Measurements from ENCODE around the gene ZCCHC14. TPM values are rescaled to one million over a fixed set of nuclear protein-coding genes. Genes with fewer than 3 reads are reported as not detected.

Gene ZCCHC14
- total RNA-seq, 1 donor from 2014 or later, result 19.0 TPM

- H3K36me3 ChIP-seq (ENCODE audit: insufficient read depth, low read length), result no peaks in the 10 kb centered on the region
- H3K9ac ChIP-seq (ENCODE audit: low read length), result no peak overlapping the region
- no peak for DNase-seq (ENCODE audit: low read depth)
- H3K9me3 Mint-ChIP-seq (ENCODE audit: unreplicated experiment), result no peaks in the 10 kb centered on the region
- no peaks in the 10 kb centered on the region for H3K27me3 ChIP-seq (ENCODE audit: insufficient read depth, low read length)
- no peak overlapping the region for H3K4me3 ChIP-seq (ENCODE audit: insufficient read depth, low read depth, low read length)
- H3K36me3 Mint-ChIP-seq (ENCODE audit: low read depth, unreplicated experiment), result peaks cover 6% of the 10 kb centered on the region
- peaks cover 95% of the 10 kb centered on the region for H3K79me2 ChIP-seq (ENCODE audit: insufficient read depth, low read length)
- no peak overlapping the region for H3K27ac ChIP-seq (ENCODE audit: low read depth, low read length)
- TF ChIP-seq, protein P1, sequence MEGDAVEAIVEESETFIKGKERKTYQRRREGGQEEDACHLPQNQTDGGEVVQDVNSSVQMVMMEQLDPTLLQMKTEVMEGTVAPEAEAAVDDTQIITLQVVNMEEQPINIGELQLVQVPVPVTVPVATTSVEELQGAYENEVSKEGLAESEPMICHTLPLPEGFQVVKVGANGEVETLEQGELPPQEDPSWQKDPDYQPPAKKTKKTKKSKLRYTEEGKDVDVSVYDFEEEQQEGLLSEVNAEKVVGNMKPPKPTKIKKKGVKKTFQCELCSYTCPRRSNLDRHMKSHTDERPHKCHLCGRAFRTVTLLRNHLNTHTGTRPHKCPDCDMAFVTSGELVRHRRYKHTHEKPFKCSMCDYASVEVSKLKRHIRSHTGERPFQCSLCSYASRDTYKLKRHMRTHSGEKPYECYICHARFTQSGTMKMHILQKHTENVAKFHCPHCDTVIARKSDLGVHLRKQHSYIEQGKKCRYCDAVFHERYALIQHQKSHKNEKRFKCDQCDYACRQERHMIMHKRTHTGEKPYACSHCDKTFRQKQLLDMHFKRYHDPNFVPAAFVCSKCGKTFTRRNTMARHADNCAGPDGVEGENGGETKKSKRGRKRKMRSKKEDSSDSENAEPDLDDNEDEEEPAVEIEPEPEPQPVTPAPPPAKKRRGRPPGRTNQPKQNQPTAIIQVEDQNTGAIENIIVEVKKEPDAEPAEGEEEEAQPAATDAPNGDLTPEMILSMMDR (IDR thresholded peaks at IDR 0.05; ENCODE audit: insufficient read depth, low read depth, low read length), result no peak
- TF ChIP-seq EZH2 (IDR thresholded peaks at IDR 0.05; ENCODE audit: insufficient read depth, low read length), result no peak
- FAIRE-seq, result no peak
- H3K4me1 Mint-ChIP-seq (ENCODE audit: low read depth, unreplicated experiment), result no peaks in the 10 kb centered on the region
- no peak overlapping the region for H2AFZ ChIP-seq (ENCODE audit: low read depth, low read length)
- H3K9me3 ChIP-seq (ENCODE audit: insufficient read depth, low read depth, low read length), result no peaks in the 10 kb centered on the region
- peaks cover 86% of the 10 kb centered on the region for H4K20me1 ChIP-seq (ENCODE audit: insufficient read depth, low read length)
- no peak overlapping the region for H3K4me3 Mint-ChIP-seq (ENCODE audit: unreplicated experiment)
- no peaks in the 10 kb centered on the region for H3K4me1 ChIP-seq (ENCODE audit: insufficient read depth, low read length)
- H3K27me3 Mint-ChIP-seq (ENCODE audit: low read depth, unreplicated experiment), result no peaks in the 10 kb centered on the region
- H3K4me2 ChIP-seq (ENCODE audit: low read length), result no peak overlapping the region
- no peak overlapping the region for H3K27ac Mint-ChIP-seq (ENCODE audit: unreplicated experiment)
These were observed 122.8 kb downstream of the ZCCHC14 start for GRCh38 chr16:87369796-87370719.

DNA sequence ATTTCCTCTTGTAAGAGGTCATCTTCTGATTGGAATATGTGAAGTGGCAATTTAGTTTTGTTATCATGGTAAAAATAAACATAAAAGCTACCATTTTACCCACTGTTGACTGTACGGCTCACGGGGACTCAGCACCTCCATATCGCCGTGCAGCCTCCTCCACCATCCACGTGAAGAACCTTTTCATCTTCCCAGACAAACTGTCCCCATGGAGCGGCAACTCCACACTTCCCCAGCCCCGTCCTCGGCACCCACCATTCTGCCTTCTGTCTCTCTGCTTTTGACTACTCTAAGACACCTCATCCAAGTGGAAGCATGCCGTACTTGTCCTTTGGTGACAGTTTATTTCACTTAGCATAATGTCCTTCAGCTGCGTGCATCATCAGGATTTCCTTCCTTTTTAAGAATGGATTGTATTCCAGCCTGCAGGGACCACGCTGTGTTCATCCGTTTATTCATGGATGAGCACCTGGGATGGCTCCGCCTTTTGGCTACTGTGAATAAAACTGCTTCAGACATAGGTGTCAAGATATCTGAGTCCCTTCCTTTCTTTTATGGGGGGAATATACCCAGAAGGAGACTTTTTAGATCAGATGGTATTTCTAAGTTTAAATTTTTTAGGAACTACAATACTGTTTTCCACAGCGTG is 123.6 kb downstream of the ZCCHC14 start:
- H3K9me3 Mint-ChIP-seq (ENCODE audit: unreplicated experiment), result no peaks in the 10 kb centered on the region
- peaks cover 6% of the 10 kb centered on the region for H3K36me3 Mint-ChIP-seq (ENCODE audit: low read depth, unreplicated experiment)
- peaks cover 2% of the 10 kb centered on the region for H3K4me1 Mint-ChIP-seq (ENCODE audit: low read depth, unreplicated experiment)
- Histone ChIP-seq H3K36me3 (ENCODE audit: insufficient read depth, low read length) (no peaks in the 10 kb centered on the region), H3K4me3 (ENCODE audit: insufficient read depth, low read depth, low read length) (no peak overlapping the region), H3K9ac (ENCODE audit: low read length) (no peak overlapping the region), H4K20me1 (ENCODE audit: insufficient read depth, low read length) (peaks cover 87% of the 10 kb centered on the region), H3K4me2 (ENCODE audit: low read length) (no peak overlapping the region), H3K4me1 (ENCODE audit: insufficient read depth, low read length) (no peaks in the 10 kb centered on the region), H3K9me3 (ENCODE audit: insufficient read depth, low read depth, low read length) (no peaks in the 10 kb centered on the region), H2AFZ (ENCODE audit: low read depth, low read length) (no peak overlapping the region), H3K79me2 (ENCODE audit: insufficient read depth, low read length) (peaks cover 93% of the 10 kb centered on the region), H3K27me3 (ENCODE audit: insufficient read depth, low read length) (no peaks in the 10 kb centered on the region), H3K27ac (ENCODE audit: low read depth, low read length) (no peak overlapping the region)
- no peaks in the 10 kb centered on the region for H3K27me3 Mint-ChIP-seq (ENCODE audit: low read depth, unreplicated experiment)
- FAIRE-seq, result no peak
- H3K27ac Mint-ChIP-seq (ENCODE audit: unreplicated experiment), result no peak overlapping the region
- TF ChIP-seq, protein P1 (IDR thresholded peaks at IDR 0.05; ENCODE audit: insufficient read depth, low read depth, low read length), result no peak
- TF ChIP-seq EZH2 (IDR thresholded peaks at IDR 0.05; ENCODE audit: insufficient read depth, low read length), result no peak
- DNase-seq (ENCODE audit: low read depth), result no peak
- H3K4me3 Mint-ChIP-seq (ENCODE audit: unreplicated experiment), result no peak overlapping the region
